ENCODE results near the gene KIAA1755. TPM values are rescaled to one million over a fixed set of nuclear protein-coding genes. Genes with fewer than 3 reads are reported as not detected.

The KIAA1755 gene
- total and polyA plus RNA-seq, 9 of the 15 experiments (the other 6 are each of a cell fraction or from before 2014, with no cell fraction given) = not detected

- TF ChIP-seq MLX (CRISPR knock-in tag; conservative IDR thresholded peaks at IDR 0.05) = no peak
- no peak for TF ChIP-seq ZNF140 (CRISPR knock-in tag; IDR thresholded peaks at IDR 0.05)
- no peak for TF ChIP-seq TOE1 (IDR thresholded peaks at IDR 0.05; ENCODE audit: borderline replicate concordance)
- no peak for TF ChIP-seq TOE1 (CRISPR knock-in tag; IDR thresholded peaks at IDR 0.05; ENCODE audit: borderline replicate concordance, low read depth)
- TF ChIP-seq MCM7 (IDR thresholded peaks at IDR 0.05) = no peak
- no peak for TF ChIP-seq DPF2 (IDR thresholded peaks at IDR 0.05)
- TF ChIP-seq CREB3L1 (IDR thresholded peaks at IDR 0.05; ENCODE audit: borderline replicate concordance, low read depth) = no peak
- TF ChIP-seq ZNF586 (CRISPR knock-in tag; conservative IDR thresholded peaks at IDR 0.05) = no peak
- no peak for TF ChIP-seq MEIS2 (IDR thresholded peaks at IDR 0.05; ENCODE audit: partially characterized antibody)
- TF ChIP-seq RB1 (IDR thresholded peaks at IDR 0.05; ENCODE audit: low read depth) = 0 out of 2 replicates have a peak, but pooled peaks have one; percentile 34
- TF ChIP-seq FOXO4 (CRISPR knock-in tag; IDR thresholded peaks at IDR 0.05) = no peak
- TF ChIP-seq VEZF1 (CRISPR knock-in tag; IDR thresholded peaks at IDR 0.05) = peak; percentile 51
- TF ChIP-seq WHSC1 (IDR thresholded peaks at IDR 0.05; ENCODE audit: low read length) = no peak
- TF ChIP-seq LCOR (CRISPR knock-in tag; IDR thresholded peaks at IDR 0.05) = no peak
- TF ChIP-seq SOX6 (IDR thresholded peaks at IDR 0.05) = no peak
- TF ChIP-seq ZNF75A (CRISPR knock-in tag; IDR thresholded peaks at IDR 0.05) = no peak
- no peak for TF ChIP-seq RBM22 (IDR thresholded peaks at IDR 0.05; ENCODE audit: low read depth, low read length, poor library complexity, severe bottlenecking)
- no peak for TF ChIP-seq NFYB (IDR thresholded peaks at IDR 0.05; ENCODE audit: extremely low read depth, insufficient read length)
- TF ChIP-seq ILF3 (IDR thresholded peaks at IDR 0.05; ENCODE audit: borderline replicate concordance) = no peak
- TF ChIP-seq RCOR1 (IDR thresholded peaks at IDR 0.05; ENCODE audit: borderline replicate concordance in 1 of 2, low read depth in 2 of 2, low read length in 2 of 2) = 0 out of 4 replicates have a peak, but pooled peaks of 1 of the 2 experiments have one; percentile 12
- no peak for TF ChIP-seq ZBTB5 (IDR thresholded peaks at IDR 0.05)
- TF ChIP-seq MAFG (tag; conservative IDR thresholded peaks at IDR 0.05) = no peak
- TF ChIP-seq KLF1 (tag; IDR thresholded peaks at IDR 0.05) = no peak
- no peak for TF ChIP-seq FOXJ3 (CRISPR knock-in tag; IDR thresholded peaks at IDR 0.05)
Observed at GRCh38 chr20:38221119-38221589, 39.4 kb downstream of the KIAA1755 start (continued).

Data from K562 (cell line).